HG02870 (cell line): ENCODE data around the gene GYPB.
"Not testable (repeated sequence)": the region's sequence is repeated elsewhere in the genome, so short reads cannot be mapped to it uniquely, and the experiment has no call there.

ENCODE experiments used
- ATAC-seq: cut with Tn5 transposase; IDR thresholded peaks from one replicate; pipeline ENCODE4 v1.9.1; 2021; ENCODE audit warnings: mild to moderate bottlenecking, moderate library complexity; ENCODE audit not compliant: unreplicated experiment

The GYPB gene

GRCh38 chr4:144016057-144016605 is 3.0 kb downstream of the GYPB start:
- not testable (repeated sequence) for ATAC-seq

- no peak for ATAC-seq
These were observed 4.4 kb downstream of the GYPB start for GRCh38 chr4:144014808-144015207.

- ATAC-seq = not testable (repeated sequence)
These were observed 10.6 kb downstream of the GYPB start for GRCh38 chr4:144008602-144009001.

- not testable (repeated sequence) for ATAC-seq
These were observed 11.2 kb downstream of the GYPB start for GRCh38 chr4:144007960-144008359.

DNA sequence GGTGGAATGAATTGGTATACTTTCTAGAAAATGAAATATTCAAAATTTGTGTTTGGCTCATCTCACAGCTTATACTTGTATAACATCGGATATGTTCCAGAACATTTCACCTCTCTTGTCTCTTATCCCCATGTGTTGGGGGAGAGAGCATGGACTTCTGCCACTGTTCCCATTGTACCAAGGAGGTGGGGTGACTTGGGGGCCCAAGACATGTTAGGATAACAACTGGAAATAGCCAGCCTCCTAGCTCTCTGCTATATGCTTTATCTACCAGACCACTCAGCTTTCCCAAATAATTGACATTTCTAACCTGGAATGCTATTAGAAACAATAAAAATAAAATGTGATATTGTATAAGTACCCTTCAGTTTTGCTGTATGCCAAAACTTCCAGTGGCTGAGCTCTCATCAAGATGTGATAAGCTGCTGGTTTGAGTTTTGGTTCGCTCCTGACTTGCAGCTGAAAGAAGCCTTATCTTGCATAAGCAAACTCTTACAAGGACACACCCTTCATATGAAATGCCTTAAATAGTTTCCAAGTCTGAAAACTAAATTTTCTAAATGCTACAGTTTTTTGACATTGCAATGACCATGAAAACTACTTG is 12.9 kb downstream of the GYPB start:
- not testable (repeated sequence) for ATAC-seq

- ATAC-seq = not testable (repeated sequence)
These were observed 13.6 kb downstream of the GYPB start for GRCh38 chr4:144005558-144005953.

DNA sequence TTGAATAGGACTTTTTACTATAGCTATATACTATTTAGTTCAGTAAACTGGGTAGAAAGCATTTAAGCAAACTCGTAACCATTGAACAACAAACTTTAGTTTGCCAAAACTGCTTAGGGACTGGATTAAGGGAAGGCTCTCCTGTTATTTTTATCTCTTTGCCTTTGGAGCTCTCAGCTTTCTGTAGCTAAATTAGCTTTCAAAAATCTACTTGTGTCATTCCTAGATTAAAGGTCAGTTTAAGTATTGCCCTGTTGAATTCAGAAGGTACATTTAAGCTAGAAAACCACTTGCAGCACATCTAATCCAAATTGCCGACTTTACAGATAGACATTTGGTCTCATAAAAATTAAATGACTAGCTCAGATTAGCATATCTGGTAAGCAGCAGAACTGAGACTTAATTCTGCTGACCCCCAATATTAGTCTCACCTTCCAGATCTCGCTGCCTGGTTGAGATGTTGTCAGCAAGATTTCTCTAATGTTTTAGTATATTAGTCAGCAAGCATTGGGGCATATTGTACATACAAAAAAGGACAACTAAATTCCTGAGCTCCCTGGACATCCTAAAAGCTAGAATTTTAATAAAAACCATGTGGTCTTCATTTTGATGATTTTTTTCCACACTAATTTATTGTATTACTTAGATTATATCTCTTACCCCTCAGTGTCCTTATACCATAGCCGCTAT is 14.2 kb downstream of the GYPB start:
- ATAC-seq = not testable (repeated sequence)

DNA sequence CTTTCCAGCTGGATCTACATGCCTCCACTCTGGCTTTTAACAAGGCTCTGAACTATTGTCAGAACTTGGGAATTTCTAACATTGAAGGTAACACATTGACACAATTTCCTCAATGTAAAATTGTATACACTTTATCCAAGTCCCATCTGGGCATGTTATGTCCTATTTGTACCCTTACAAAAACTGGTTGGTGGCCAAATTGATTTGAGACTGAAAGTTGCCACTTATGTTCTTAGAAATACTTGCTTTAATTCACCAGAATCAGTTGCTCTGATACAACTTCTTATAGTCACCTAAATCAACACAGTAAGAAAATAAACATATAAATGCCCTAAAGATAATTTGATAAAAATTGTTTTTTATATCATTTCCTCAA is 15.3 kb downstream of the GYPB start:
- ATAC-seq = not testable (repeated sequence)

GRCh38 chr4:144003205-144003889 is 15.8 kb downstream of the GYPB start:
- not testable (repeated sequence) for ATAC-seq

GRCh38 chr4:144000331-144000995 is 18.7 kb downstream of the GYPB start:
- not testable (repeated sequence) for ATAC-seq

- not testable (repeated sequence) for ATAC-seq
These were observed 23.0 kb downstream of the GYPB start for GRCh38 chr4:143996193-143996592.

- ATAC-seq = not testable (repeated sequence)
These were observed 27.4 kb downstream of the GYPB start for GRCh38 chr4:143991761-143992160.

DNA sequence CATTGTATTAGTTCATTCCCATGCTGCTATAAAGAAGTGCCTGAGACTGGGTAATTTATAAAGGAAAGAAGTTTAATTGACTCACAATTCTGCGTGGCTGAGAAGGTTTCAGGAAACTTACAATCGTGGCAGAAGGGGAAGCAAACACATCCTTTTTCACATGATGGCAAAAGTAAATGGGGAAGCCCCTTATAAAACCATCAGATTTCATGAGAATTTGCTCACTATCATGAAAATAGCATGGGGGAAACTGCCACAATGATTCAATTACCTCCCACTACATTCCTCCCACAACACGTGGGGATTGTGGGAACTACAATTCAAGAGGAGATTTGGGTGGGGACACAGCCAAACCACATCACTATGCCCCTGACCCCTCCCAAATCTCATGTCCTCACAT is 28.5 kb downstream of the GYPB start:
- ATAC-seq = not testable (repeated sequence)

DNA sequence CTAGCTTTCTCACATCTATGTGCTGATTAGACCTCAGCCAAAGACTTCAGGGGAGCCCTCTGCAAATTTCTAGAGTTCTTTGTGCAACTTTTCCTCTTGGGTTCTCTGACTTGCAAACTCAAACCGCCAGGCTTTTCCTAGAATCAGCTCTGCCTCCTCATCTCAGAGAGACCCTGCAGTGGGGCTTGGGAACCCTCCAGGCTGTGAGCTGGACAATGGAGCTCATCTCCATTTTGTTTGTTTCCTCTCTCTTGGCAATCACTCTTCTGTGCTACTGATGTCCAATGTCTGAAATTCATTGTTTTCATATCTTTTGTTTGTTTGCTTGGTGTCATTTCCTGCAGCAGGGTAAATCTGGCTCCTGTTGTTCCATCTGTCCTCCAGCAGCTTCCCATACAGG is 33.0 kb downstream of the GYPB start:
- ATAC-seq = no peak

GRCh38 chr4:143980776-143981175 is 38.4 kb downstream of the GYPB start:
- not testable (repeated sequence) for ATAC-seq

- not testable (repeated sequence) for ATAC-seq
These were observed 43.7 kb downstream of the GYPB start for GRCh38 chr4:143975527-143975926.

DNA sequence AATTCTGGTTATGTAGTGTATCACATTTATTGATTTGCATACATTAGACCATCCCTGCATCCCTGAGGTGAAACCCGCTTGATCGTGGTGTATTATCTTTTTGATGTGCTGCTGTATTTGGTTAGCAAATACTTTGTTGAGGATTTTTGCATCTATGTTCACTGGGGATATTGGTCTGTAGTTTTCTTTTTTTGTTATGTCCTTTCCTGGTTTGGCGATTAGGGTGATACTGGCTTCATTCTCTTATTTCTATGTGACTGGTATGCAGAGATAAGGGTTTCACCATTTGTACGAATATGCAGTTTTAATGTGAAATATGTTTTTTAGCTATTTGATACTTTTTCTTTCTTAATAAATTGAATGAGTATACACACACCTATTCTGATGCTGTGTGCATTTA is 45.2 kb downstream of the GYPB start:
- ATAC-seq = not testable (repeated sequence)

DNA sequence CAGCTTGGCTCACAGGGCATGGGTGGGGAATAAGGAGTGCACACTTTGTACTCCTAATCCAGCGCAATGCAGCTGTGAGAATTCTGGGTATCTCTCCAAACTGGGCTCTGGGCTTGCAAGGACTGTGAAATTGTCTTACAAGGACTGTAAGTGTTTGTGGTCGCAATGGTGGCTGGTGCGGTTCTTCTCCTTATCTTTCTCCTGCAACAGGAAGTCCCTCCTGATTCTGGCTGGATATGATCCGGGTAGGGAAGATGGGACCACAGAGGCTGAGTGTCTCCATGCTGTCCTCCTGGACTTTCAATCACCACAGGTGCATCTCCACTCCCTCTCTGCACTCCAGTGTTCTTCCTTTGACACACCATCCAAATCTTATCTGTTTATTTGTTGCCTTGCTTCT is 58.1 kb downstream of the GYPB start:
- no peak for ATAC-seq

DNA sequence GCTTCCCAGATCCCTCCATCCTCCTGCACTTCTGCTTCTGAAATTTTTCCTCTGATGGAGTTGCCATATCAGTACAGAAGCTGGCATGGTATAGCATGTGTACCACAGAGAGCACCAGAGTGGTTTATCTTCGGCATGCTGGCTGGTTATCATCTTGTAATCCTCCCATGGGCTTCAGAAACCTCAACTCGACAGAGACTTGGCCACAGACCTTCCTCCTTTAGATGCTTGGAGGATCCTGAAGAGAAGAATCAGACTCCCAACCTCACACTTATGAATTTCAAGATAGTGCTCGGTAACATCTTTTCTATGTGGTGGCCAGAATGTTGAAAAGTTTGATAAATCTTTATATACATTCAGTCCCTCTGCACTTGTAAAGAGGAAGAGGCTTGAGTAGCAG is 63.9 kb downstream of the GYPB start:
- not testable (repeated sequence) for ATAC-seq

DNA sequence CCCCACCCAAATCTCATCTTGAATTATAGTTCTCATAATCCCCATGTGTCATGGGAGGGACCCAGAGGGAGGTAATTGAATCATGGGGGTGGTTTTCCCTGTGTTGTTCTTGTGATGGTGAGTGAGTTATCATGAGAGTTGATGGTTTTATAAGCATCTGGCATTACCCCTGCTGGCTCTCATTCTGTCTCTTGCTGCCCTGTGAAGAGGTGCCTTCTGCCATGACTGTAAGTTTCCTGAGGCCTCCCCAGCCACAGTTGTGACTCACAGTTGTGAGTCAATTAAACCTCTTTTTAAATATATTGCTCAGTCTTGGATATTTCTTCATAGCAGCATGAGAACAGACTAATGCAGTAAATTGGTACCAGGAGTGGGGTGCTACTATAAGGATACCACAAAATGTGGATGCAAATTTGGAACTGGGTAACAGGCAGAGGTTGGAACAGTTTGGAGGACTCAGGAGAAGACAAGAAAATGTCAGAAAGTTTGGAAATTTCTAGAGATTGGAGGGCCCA is 67.7 kb downstream of the GYPB start:
- ATAC-seq = not testable (repeated sequence)

- not testable (repeated sequence) for ATAC-seq
These were observed 68.2 kb downstream of the GYPB start for GRCh38 chr4:143950967-143951366.
